ENCODE data around the gene UBXN1. TPM values are rescaled to one million over a fixed set of nuclear protein-coding genes. Genes with fewer than 3 reads are reported as not detected.

Gene UBXN1, protein sequence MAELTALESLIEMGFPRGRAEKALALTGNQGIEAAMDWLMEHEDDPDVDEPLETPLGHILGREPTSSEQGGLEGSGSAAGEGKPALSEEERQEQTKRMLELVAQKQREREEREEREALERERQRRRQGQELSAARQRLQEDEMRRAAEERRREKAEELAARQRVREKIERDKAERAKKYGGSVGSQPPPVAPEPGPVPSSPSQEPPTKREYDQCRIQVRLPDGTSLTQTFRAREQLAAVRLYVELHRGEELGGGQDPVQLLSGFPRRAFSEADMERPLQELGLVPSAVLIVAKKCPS
- total RNA-seq (2014; rRNA removed; shearing (Covaris generic)), result 101 and 123 TPM in 2 replicates
- 129 and 140 TPM in 2 replicates for total RNA-seq (2022)
- percentile 86 among the genes with signal in this experiment for Bru-seq, nascent RNA
- percentile 91 among the genes with signal in this experiment for BruChase-seq, experiment 1, labeled RNA remaining after a 6-hour chase
- percentile 88 among the genes with signal in this experiment for BruChase-seq, experiment 2, labeled RNA remaining after a 2-hour chase
- long read RNA-seq, transcript UBXN1-202 (9 exons, 1,153 nt), result major isoform, 142 of 215 reads
- long read RNA-seq, transcript UBXN1-206 (8 exons, 1,257 nt), result minor isoform, 6 of 215 reads
- long read RNA-seq, partial matches to known transcripts, result 40 of 215 reads
- long read RNA-seq, other reads (novel, unspliced or antisense), result 19 of 215 reads

- H3K79me2 ChIP-seq (ENCODE audit: insufficient read depth, low read depth, low read length), result peaks cover 20% of the 10 kb centered on the region; the same call in 1 of the 2 replicates
- H3K9me3 ChIP-seq (ENCODE audit: low read length), result no peaks in the 10 kb centered on the region
- ChIA-PET POLR2A (interaction anchor here (0.6 to 1.2 kb wide), 6 partner anchors 11 to 94 kb away, joined by 3 to 4 read pairs (median 3); no protein-coding TSS in a partner anchor), CTCF (ENCODE audit: unreplicated experiment) (no interaction called here)
- H4K20me1 ChIP-seq (ENCODE audit: insufficient read depth, low read length), result no peaks in the 10 kb centered on the region
- peak within 1 kb of the TSS; percentile 96 for H3K4me2 ChIP-seq (ENCODE audit: low read length)
- H3K4me3 ChIP-seq (ENCODE audit: low read depth, low read length, poor library complexity, severe bottlenecking), result peak within 1 kb of the TSS; percentile 93
- H3K36me3 ChIP-seq (ENCODE audit: insufficient read depth, low read length), result peaks cover 31% of the 10 kb centered on the region
- intact Hi-C loops (cut with micrococcal nuclease; ENCODE audit: unreplicated experiment), result loop anchor here (5.0 kb wide), 1 partner anchor 108 kb away; the partner anchor contains the start of gene TMEM179B
- peaks cover 35% of the 10 kb centered on the region for H3K4me1 ChIP-seq (ENCODE audit: insufficient read depth, low read length, poor library complexity, severe bottlenecking)
- H2AFZ ChIP-seq (ENCODE audit: low read length), result peak within 1 kb of the TSS; percentile 99
- no peak for TF ChIP-seq EZH2phosphoT487 (IDR thresholded peaks at IDR 0.05; ENCODE audit: borderline replicate concordance, low read depth, low read length)
- TF ChIP-seq, protein P1, sequence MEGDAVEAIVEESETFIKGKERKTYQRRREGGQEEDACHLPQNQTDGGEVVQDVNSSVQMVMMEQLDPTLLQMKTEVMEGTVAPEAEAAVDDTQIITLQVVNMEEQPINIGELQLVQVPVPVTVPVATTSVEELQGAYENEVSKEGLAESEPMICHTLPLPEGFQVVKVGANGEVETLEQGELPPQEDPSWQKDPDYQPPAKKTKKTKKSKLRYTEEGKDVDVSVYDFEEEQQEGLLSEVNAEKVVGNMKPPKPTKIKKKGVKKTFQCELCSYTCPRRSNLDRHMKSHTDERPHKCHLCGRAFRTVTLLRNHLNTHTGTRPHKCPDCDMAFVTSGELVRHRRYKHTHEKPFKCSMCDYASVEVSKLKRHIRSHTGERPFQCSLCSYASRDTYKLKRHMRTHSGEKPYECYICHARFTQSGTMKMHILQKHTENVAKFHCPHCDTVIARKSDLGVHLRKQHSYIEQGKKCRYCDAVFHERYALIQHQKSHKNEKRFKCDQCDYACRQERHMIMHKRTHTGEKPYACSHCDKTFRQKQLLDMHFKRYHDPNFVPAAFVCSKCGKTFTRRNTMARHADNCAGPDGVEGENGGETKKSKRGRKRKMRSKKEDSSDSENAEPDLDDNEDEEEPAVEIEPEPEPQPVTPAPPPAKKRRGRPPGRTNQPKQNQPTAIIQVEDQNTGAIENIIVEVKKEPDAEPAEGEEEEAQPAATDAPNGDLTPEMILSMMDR (conservative IDR thresholded peaks at IDR 0.05; ENCODE audit: low read length), result no peak
- peak within 1 kb of the TSS; percentile 57 for H3K27ac ChIP-seq (ENCODE audit: low read depth, low read length, poor library complexity, severe bottlenecking)
- H3K9me2 ChIP-seq (ENCODE audit: insufficient read depth, low read length), result no peaks in the 10 kb centered on the region
- BruUV-seq (replicated peaks), result TSS peak; percentile 88
- peak; percentile 87 for DNase-seq (ENCODE audit: low spot score)
These were observed at the start of gene UBXN1 for GRCh38 chr11:62678770-62679696. Gene UBXN1 (minus strand): TSS chr11:62679073. CDS start chr11:62678923, 150 bp downstream.

- Histone ChIP-seq H3K4me2 (ENCODE audit: low read length) (peak within 1 kb of the TSS; percentile 80), H3K4me1 (ENCODE audit: insufficient read depth, low read length, poor library complexity, severe bottlenecking) (peaks cover 28% of the 10 kb centered on the region), H3K79me2 (ENCODE audit: insufficient read depth, low read depth, low read length) (peaks cover 87% of the 10 kb centered on the region), H2AFZ (ENCODE audit: low read length) (peak within 1 kb of the TSS; percentile 70; the same call in 1 of the 2 replicates), H3K9me2 (ENCODE audit: insufficient read depth, low read length) (no peaks in the 10 kb centered on the region), H4K20me1 (ENCODE audit: insufficient read depth, low read length) (peaks cover 29% of the 10 kb centered on the region), H3K4me3 (ENCODE audit: low read depth, low read length, poor library complexity, severe bottlenecking) (peak within 1 kb of the TSS; percentile 97), H3K36me3 (ENCODE audit: insufficient read depth, low read length) (peaks cover 48% of the 10 kb centered on the region), H3K27ac (ENCODE audit: low read depth, low read length, poor library complexity, severe bottlenecking) (peak within 1 kb of the TSS; percentile 93), H3K9me3 (ENCODE audit: low read length) (no peaks in the 10 kb centered on the region)
- DNase-seq (ENCODE audit: low spot score), result peak; percentile 90
- ChIA-PET POLR2A (interaction anchor here (0.7 to 1.9 kb wide), 12 partner anchors 10 to 153 kb away, joined by 3 to 15 read pairs (median 6); partner anchors contain the start of genes B3GAT3, C11orf98, CSKMT and GNG3), CTCF (ENCODE audit: unreplicated experiment) (interaction anchor here (1.2 kb wide), 2 partner anchors 11 to 133 kb away, joined by 3 read pairs; no protein-coding TSS in a partner anchor)
- no peak for TF ChIP-seq EZH2phosphoT487 (IDR thresholded peaks at IDR 0.05; ENCODE audit: borderline replicate concordance, low read depth, low read length)
- TF ChIP-seq, protein P1 (conservative IDR thresholded peaks at IDR 0.05; ENCODE audit: low read length), result no peak; the same call in 1 of the 2 replicates
- TSS peak; percentile 84 for BruUV-seq (replicated peaks)
- intact Hi-C loops (cut with micrococcal nuclease; ENCODE audit: unreplicated experiment), result loop anchor here (2.0 to 10.0 kb wide), 4 partner anchors 56 to 134 kb away; partner anchors contain the start of genes LBHD1, TUT1 and UQCC3
These were observed 49.5 kb upstream of the UBXN1 start, which contains the start of gene TTC9C for GRCh38 chr11:62728171-62728988. Gene TTC9C (plus strand): TSS chr11:62728486. CDS start chr11:62728849, 363 bp downstream.
